ENCODE data around the gene DDX42.

GRCh38 chr17:63762161-63763078 is 11.6 kb upstream of the DDX42 start:
- TF ChIP-seq RFX5 (IDR thresholded peaks at IDR 0.05), result no peak
- TF ChIP-seq CTCF (IDR thresholded peaks at IDR 0.05), result no peak
- TF ChIP-seq HOXA7 (CRISPR knock-in tag; IDR thresholded peaks at IDR 0.05), result no peak
- no peak for TF ChIP-seq SMC3 (IDR thresholded peaks at IDR 0.05)
- no peak for TF ChIP-seq NR3C1 (IDR thresholded peaks at IDR 0.05)
- TF ChIP-seq, protein P1, sequence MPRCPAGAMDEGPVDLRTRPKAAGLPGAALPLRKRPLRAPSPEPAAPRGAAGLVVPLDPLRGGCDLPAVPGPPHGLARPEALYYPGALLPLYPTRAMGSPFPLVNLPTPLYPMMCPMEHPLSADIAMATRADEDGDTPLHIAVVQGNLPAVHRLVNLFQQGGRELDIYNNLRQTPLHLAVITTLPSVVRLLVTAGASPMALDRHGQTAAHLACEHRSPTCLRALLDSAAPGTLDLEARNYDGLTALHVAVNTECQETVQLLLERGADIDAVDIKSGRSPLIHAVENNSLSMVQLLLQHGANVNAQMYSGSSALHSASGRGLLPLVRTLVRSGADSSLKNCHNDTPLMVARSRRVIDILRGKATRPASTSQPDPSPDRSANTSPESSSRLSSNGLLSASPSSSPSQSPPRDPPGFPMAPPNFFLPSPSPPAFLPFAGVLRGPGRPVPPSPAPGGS (IDR thresholded peaks at IDR 0.05), result no peak
- TF ChIP-seq HDAC2 (IDR thresholded peaks at IDR 0.05), result no peak
